HEK293 (cell line): ENCODE results near the gene FNIP1.

Experiments used
- CTCF ChIA-PET: fragments of 350-600 bp; formaldehyde crosslinking; extraction: SDS; loops from one replicate; lab custom pipeline; 2021; ENCODE audit warnings: antibody characterized with exemption; lab: Yijun Ruan, JAX
- POLR2A ChIA-PET: fragments of 300-600 bp; formaldehyde crosslinking; extraction: SDS; loops from one replicate; lab custom pipeline; 2020; ENCODE audit warnings: antibody characterized with exemption, inconsistent platforms; lab: Yijun Ruan, JAX
- H3K27ac ChIP-seq: fragments of 200-500 bp; sonication (Bioruptor generic); 2 replicates; pipeline ENCODE4 v1.5.1; 2014; ENCODE audit warnings: low read depth, low read length, control low read depth, inconsistent platforms; ENCODE audit errors: extremely low read depth
- H3K36me3 ChIP-seq, 2 experiments: fragments of 200-500 bp in 1 of 2; sonication (Bioruptor generic) in 1 of 2; 1 replicate in 1 of 2; 2 replicates in 1 of 2; pipeline ENCODE4 v1.5.1; 2014 to 2017; ENCODE audit warnings: inconsistent platforms in 2 of 2, low read length in 2 of 2; ENCODE audit not compliant: control insufficient read depth in 2 of 2, insufficient read depth in 1 of 2
- H3K4me1 ChIP-seq: fragments of 200-500 bp; sonication (Bioruptor generic); 2 replicates; pipeline ENCODE4 v1.5.1; 2014; ENCODE audit warnings: mild to moderate bottlenecking, low read length, inconsistent platforms; ENCODE audit not compliant: control insufficient read depth, insufficient read depth
- H3K4me3 ChIP-seq: 2 replicates; pipeline ENCODE4 v1.5.1; 2011; ENCODE audit warnings: low read depth, mild to moderate bottlenecking, control low read depth, low read length, moderate library complexity
- H3K9me3 ChIP-seq: fragments of 200-500 bp; sonication (Bioruptor generic); 2 replicates; pipeline ENCODE4 v1.5.1; 2014; ENCODE audit warnings: low read depth, low read length, inconsistent platforms; ENCODE audit not compliant: control insufficient read depth, insufficient read depth
- GFI1B ChIP-seq: fragments of 450-650 bp; formaldehyde crosslinking; IDR thresholded peaks from 2 replicates; pipeline ENCODE4 v1.5.1; 2016; ENCODE audit warnings: missing biosample characterization, missing genetic modification characterization
- GLI2 ChIP-seq: fragments of 450-650 bp; formaldehyde crosslinking; IDR thresholded peaks from 2 replicates; pipeline ENCODE4; 2017; ENCODE audit warnings: missing biosample characterization, missing genetic modification characterization, low read depth, borderline replicate concordance
- PRDM1 ChIP-seq: fragments of 450-650 bp; formaldehyde crosslinking; IDR thresholded peaks from 2 replicates; pipeline ENCODE4; 2016; ENCODE audit warnings: missing biosample characterization, missing genetic modification characterization
- REPIN1 ChIP-seq: fragments of 450-650 bp; formaldehyde crosslinking; IDR thresholded peaks from 2 replicates; pipeline ENCODE4 v1.5.1; 2017; ENCODE audit warnings: missing biosample characterization, missing genetic modification characterization, low read depth
- ZBTB11 ChIP-seq: fragments of 450-650 bp; formaldehyde crosslinking; conservative IDR thresholded peaks from 2 replicates; pipeline ENCODE4 v1.5.1; 2016; ENCODE audit warnings: low read depth, missing biosample characterization, missing genetic modification characterization
- ZNF292 ChIP-seq: fragments of 450-650 bp; formaldehyde crosslinking; IDR thresholded peaks from 2 replicates; pipeline ENCODE4 v1.5.1; 2016; ENCODE audit warnings: low read depth, missing biosample characterization, missing genetic modification characterization, borderline replicate concordance
- ZNF366 ChIP-seq: fragments of 450-650 bp; formaldehyde crosslinking; conservative IDR thresholded peaks from 2 replicates; pipeline ENCODE4 v1.5.1; 2016; ENCODE audit warnings: missing biosample characterization, missing genetic modification characterization
- ZNF37A ChIP-seq: fragments of 450-650 bp; IDR thresholded peaks from 2 replicates; pipeline ENCODE4 v1.5.1; 2018; ENCODE audit warnings: missing biosample characterization, missing genetic modification characterization
- ZNF426 ChIP-seq: fragments of 450-650 bp; formaldehyde crosslinking; IDR thresholded peaks from 2 replicates; pipeline ENCODE4 v1.5.1; 2017; ENCODE audit warnings: missing biosample characterization, missing genetic modification characterization, mild to moderate bottlenecking, inconsistent platforms, moderate library complexity
- ZNF501 ChIP-seq: fragments of 450-650 bp; formaldehyde crosslinking; IDR thresholded peaks from 2 replicates; pipeline ENCODE4 v1.5.1; 2016; ENCODE audit warnings: missing biosample characterization, missing genetic modification characterization
- ZNF518A ChIP-seq: fragments of 450-650 bp; formaldehyde crosslinking; conservative IDR thresholded peaks from 2 replicates; pipeline ENCODE4 v1.5.1; 2016; ENCODE audit warnings: low read depth, missing biosample characterization, missing genetic modification characterization
- ZNF529 ChIP-seq: fragments of 450-650 bp; formaldehyde crosslinking; IDR thresholded peaks from 2 replicates; pipeline ENCODE4 v1.5.1; 2017; ENCODE audit warnings: missing genetic modification characterization, missing biosample characterization; ENCODE audit not compliant: insufficient replicate concordance
- ZNF558 ChIP-seq: fragments of 450-650 bp; formaldehyde crosslinking; IDR thresholded peaks from 2 replicates; pipeline ENCODE4 v1.5.1; 2016; ENCODE audit warnings: missing biosample characterization, missing genetic modification characterization
- ZSCAN16 ChIP-seq: fragments of 450-650 bp; formaldehyde crosslinking; IDR thresholded peaks from 2 replicates; pipeline ENCODE4 v1.5.1; 2016; ENCODE audit warnings: missing biosample characterization, missing genetic modification characterization
- ZSCAN23 ChIP-seq: fragments of 450-650 bp; formaldehyde crosslinking; IDR thresholded peaks from 2 replicates; pipeline ENCODE4 v1.5.1; 2016; ENCODE audit warnings: missing biosample characterization, missing genetic modification characterization
- TF ChIP-seq, protein P1 (sequence below): fragments of 450-650 bp; formaldehyde crosslinking; IDR thresholded peaks from 2 replicates; pipeline ENCODE4 v1.5.1; 2016; ENCODE audit warnings: missing biosample characterization, missing genetic modification characterization

The FNIP1 gene

DNA sequence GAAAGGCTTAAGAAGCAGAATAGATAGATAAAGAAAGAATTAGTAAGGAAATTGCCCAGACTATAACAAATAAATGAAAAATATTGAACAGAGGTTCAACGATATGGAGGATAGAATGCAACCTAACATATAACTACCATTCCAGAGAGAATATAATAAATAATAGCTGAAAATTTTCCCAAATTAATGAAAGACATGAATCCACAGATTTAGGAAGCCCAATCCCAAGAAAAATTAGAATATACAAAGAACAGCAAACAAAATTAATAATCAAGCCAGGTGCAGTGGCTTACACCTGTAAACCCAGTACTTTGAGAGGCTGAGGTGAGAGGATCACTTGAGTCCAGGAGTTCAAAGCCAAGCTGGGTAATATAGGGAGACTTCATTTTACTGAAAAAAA is 27.8 kb upstream of the FNIP1 start:
- Histone ChIP-seq H3K27ac (no peak overlapping the region), H3K36me3 (no peaks in the 10 kb centered on the region), H3K9me3 (no peaks in the 10 kb centered on the region), H3K4me3 (no peak overlapping the region), H3K4me1 (no peaks in the 10 kb centered on the region)
- POLR2A ChIA-PET = no interaction called here
- CTCF ChIA-PET = no interaction called here
- TF ChIP-seq ZSCAN23 (tag by site-specific recombination) (no peak), ZNF558 (peak; percentile 99)

- TF ChIP-seq ZSCAN16 (tag by site-specific recombination) (no peak), ZNF518A (tag by site-specific recombination) (no peak), REPIN1 (tag by site-specific recombination) (no peak), ZNF426 (tag by site-specific recombination) (no peak), ZNF529 (tag by site-specific recombination) (no peak), ZNF292 (tag by site-specific recombination) (no peak), ZNF366 (tag by site-specific recombination) (no peak), GLI2 (no peak), ZNF37A (no peak), ZNF501 (tag by site-specific recombination) (no peak), PRDM1 (tag by site-specific recombination) (no peak)
- TF ChIP-seq, protein P1, sequence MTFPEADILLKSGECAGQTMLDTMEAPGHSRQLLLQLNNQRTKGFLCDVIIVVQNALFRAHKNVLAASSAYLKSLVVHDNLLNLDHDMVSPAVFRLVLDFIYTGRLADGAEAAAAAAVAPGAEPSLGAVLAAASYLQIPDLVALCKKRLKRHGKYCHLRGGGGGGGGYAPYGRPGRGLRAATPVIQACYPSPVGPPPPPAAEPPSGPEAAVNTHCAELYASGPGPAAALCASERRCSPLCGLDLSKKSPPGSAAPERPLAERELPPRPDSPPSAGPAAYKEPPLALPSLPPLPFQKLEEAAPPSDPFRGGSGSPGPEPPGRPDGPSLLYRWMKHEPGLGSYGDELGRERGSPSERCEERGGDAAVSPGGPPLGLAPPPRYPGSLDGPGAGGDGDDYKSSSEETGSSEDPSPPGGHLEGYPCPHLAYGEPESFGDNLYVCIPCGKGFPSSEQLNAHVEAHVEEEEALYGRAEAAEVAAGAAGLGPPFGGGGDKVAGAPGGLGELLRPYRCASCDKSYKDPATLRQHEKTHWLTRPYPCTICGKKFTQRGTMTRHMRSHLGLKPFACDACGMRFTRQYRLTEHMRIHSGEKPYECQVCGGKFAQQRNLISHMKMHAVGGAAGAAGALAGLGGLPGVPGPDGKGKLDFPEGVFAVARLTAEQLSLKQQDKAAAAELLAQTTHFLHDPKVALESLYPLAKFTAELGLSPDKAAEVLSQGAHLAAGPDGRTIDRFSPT = no peak
- H3K9me3 ChIP-seq = no peaks in the 10 kb centered on the region
- POLR2A ChIA-PET = interaction anchor here (0.6 kb wide), 1 partner anchor 767 kb away, joined by 10 read pairs; no protein-coding TSS in a partner anchor
- H3K27ac ChIP-seq = no peak overlapping the region
- H3K4me3 ChIP-seq = no peak overlapping the region
- CTCF ChIA-PET = no interaction called here
- H3K36me3 ChIP-seq = no peaks in the 10 kb centered on the region
- H3K4me1 ChIP-seq = no peaks in the 10 kb centered on the region
Measured at GRCh38 chr5:131821221-131821620, 24.4 kb upstream of the FNIP1 start.

GRCh38 chr5:131818001-131818724 is 21.3 kb upstream of the FNIP1 start:
- ChIA-PET POLR2A (no interaction called here), CTCF (no interaction called here)
- Histone ChIP-seq H3K36me3 (no peaks in the 10 kb centered on the region), H3K4me3 (no peak overlapping the region), H3K9me3 (no peaks in the 10 kb centered on the region), H3K27ac (no peak overlapping the region), H3K4me1 (no peaks in the 10 kb centered on the region)
- TF ChIP-seq GFI1B (tag by site-specific recombination) = no peak
- no peak for TF ChIP-seq ZBTB11
